HepG2 (cell line): ENCODE results near the gene HTR6. TPM values are rescaled to one million over a fixed set of nuclear protein-coding genes. Genes with fewer than 3 reads are reported as not detected.

Experiments used
- ATAC-seq: fragments of 200-7000 bp; cut with Tn5 transposase; 3 replicates; pipeline ENCODE4 v1.9.1; 2020; ENCODE audit warnings: mild to moderate bottlenecking, moderate library complexity
- BruUV-seq: library from RNA; stranded (reverse); fragments of 400-500 nt; replicated peaks from 2 replicates; lab custom pipeline; 2021; lab: Mats Ljungman, UMichigan
- CTCF ChIA-PET: fragments of 300-600 bp; formaldehyde crosslinking; extraction: SDS; loops from one replicate; lab custom pipeline; 2021; ENCODE audit warnings: low total read pairs, inconsistent platforms, low intra/inter-chr PET ratio; lab: Yijun Ruan, JAX
- POLR2A ChIA-PET: fragments of 350-600 bp; sonication (Branson Sonifier 250); formaldehyde crosslinking; loops from one replicate; lab custom pipeline; 2020; ENCODE audit warnings: antibody characterized with exemption, inconsistent platforms; lab: Yijun Ruan, JAX
- DNase-seq: peaks from one replicate; pipeline ENCODE4 v3.0.0-alpha.2; 2015; ENCODE audit warnings: low spot score
- FAIRE-seq: peaks from 3 replicates; lab custom pipeline; 2011; peaks lifted over from hg19 to GRCh38; lab: Jason Lieb, UNC
- H2AFZ ChIP-seq: one replicate; pipeline ENCODE4 v1.6.1; 2011; ENCODE audit warnings: low read length, inconsistent platforms
- H3K27ac ChIP-seq: fragments of 300-600 bp; 3 replicates; pipeline ENCODE4 v1.8.0; 2011; ENCODE audit warnings: mixed run types, mild to moderate bottlenecking, mixed read lengths, low read length, inconsistent platforms; ENCODE audit not compliant: insufficient read depth; ENCODE audit errors: extremely low read length
- H3K27me3 ChIP-seq, 2 experiments: fragments of 200-600 bp in 1 of 2; 2 replicates in 1 of 2; 3 replicates in 1 of 2; pipeline versions ENCODE4 v1.6.0 to v1.8.0; 2011; ENCODE audit warnings: low read length in 2 of 2, mild to moderate bottlenecking in 2 of 2, moderate library complexity in 2 of 2, inconsistent platforms in 1 of 2; ENCODE audit not compliant: insufficient read depth in 2 of 2, control insufficient read depth in 1 of 2
- H3K36me3 ChIP-seq, 2 experiments: fragments of 200-600 bp in 1 of 2; replicated peaks in 1 of 2; 2 replicates in 1 of 2; 3 replicates in 1 of 2; pipeline versions ENCODE4 v1.5.1 to v1.8.0; 2011; ENCODE audit warnings: low read length in 2 of 2, inconsistent platforms in 1 of 2; ENCODE audit not compliant: insufficient read depth in 2 of 2, control insufficient read depth in 1 of 2
- H3K4me1 ChIP-seq: 2 replicates; pipeline ENCODE4 v1.5.1; 2012; ENCODE audit warnings: low read length, inconsistent platforms; ENCODE audit not compliant: insufficient read depth
- H3K4me2 ChIP-seq: 2 replicates; pipeline ENCODE4 v1.6.0; 2011; ENCODE audit warnings: low read depth, low read length, inconsistent platforms
- H3K4me3 ChIP-seq, 3 experiments: fragments of 200-600 bp in 1 of 3; sonication (generic), shearing (Covaris generic) in 1 of 3; replicated peaks in 1 of 3; 2 replicates each; pipeline ENCODE4 v1.5.1; 2011 to 2016; ENCODE audit warnings: low read length in 3 of 3, inconsistent platforms in 2 of 3, low read depth in 2 of 3, mild to moderate bottlenecking in 2 of 3, control low read depth in 1 of 3, mixed read lengths in 1 of 3; ENCODE audit not compliant: insufficient read depth in 1 of 3
- H3K79me2 ChIP-seq: one replicate; pipeline ENCODE4 v1.6.1; 2011; ENCODE audit warnings: low read length, inconsistent platforms; ENCODE audit not compliant: insufficient read depth
- H3K9ac ChIP-seq: 2 replicates; pipeline ENCODE4 v1.6.0; 2011; ENCODE audit warnings: mild to moderate bottlenecking, low read depth, low read length, inconsistent platforms; ENCODE audit not compliant: insufficient read depth
- H3K9me3 ChIP-seq: 2 replicates; pipeline ENCODE4 v1.5.1; 2012; ENCODE audit warnings: mild to moderate bottlenecking, low read length
- H4K20me1 ChIP-seq: 2 replicates; pipeline ENCODE4 v1.6.0; 2011; ENCODE audit warnings: inconsistent platforms, mild to moderate bottlenecking, low read length, moderate library complexity; ENCODE audit not compliant: insufficient read depth
- BRD4 ChIP-seq: sonication (generic); formaldehyde crosslinking; IDR thresholded peaks from 2 replicates; pipeline ENCODE4 v1.4.0; 2020; ENCODE audit warnings: missing genetic modification reagents
- ELF1 ChIP-seq: sonication (generic); formaldehyde crosslinking; IDR thresholded peaks from 2 replicates; pipeline ENCODE4 v1.4.0; 2020; ENCODE audit warnings: missing genetic modification reagents
- ESRRA ChIP-seq: sonication (generic); formaldehyde crosslinking; IDR thresholded peaks from 2 replicates; pipeline ENCODE4 v1.5.1; 2020; ENCODE audit warnings: mild to moderate bottlenecking, low read depth, missing genetic modification reagents
- HOXD1 ChIP-seq: sonication (generic); formaldehyde crosslinking; IDR thresholded peaks from 2 replicates; pipeline ENCODE4 v1.5.0; 2020; ENCODE audit warnings: missing genetic modification reagents
- MEIS2 ChIP-seq: sonication (generic); formaldehyde crosslinking; IDR thresholded peaks from 2 replicates; pipeline ENCODE4 v1.9.0; 2021; ENCODE audit warnings: mild to moderate bottlenecking, missing genetic modification reagents
- NFYC ChIP-seq: IDR thresholded peaks from 2 replicates; pipeline ENCODE4 v1.6.1; 2016; ENCODE audit warnings: missing genetic modification reagents, missing compliant biosample characterization
- PHF21A ChIP-seq: sonication (generic); formaldehyde crosslinking; IDR thresholded peaks from 2 replicates; pipeline ENCODE4 v1.5.0; 2020; ENCODE audit warnings: mild to moderate bottlenecking, missing genetic modification reagents
- RXRA ChIP-seq: sonication (generic); formaldehyde crosslinking; IDR thresholded peaks from 2 replicates; pipeline ENCODE4 v1.5.1; 2020; ENCODE audit warnings: missing genetic modification reagents
- SALL1 ChIP-seq: sonication (generic); formaldehyde crosslinking; IDR thresholded peaks from 2 replicates; pipeline ENCODE4 v1.8.0; 2022; ENCODE audit warnings: mild to moderate bottlenecking, missing genetic modification reagents
- SMC3 ChIP-seq: IDR thresholded peaks from 2 replicates; pipeline ENCODE4 v1.6.1; 2011; ENCODE audit warnings: low read length, improper control_type of control experiment
- SP4 ChIP-seq: sonication (generic); formaldehyde crosslinking; IDR thresholded peaks from 2 replicates; pipeline ENCODE4 v1.8.1; 2023; ENCODE audit warnings: mild to moderate bottlenecking, missing genetic modification reagents
- U2AF1 ChIP-seq: fragments of 200-400 bp; formaldehyde crosslinking; optimal IDR thresholded peaks from 2 replicates; pipeline ENCODE3; 2017; ENCODE audit warnings: mild to moderate bottlenecking, low read depth, low read length
- ZNF337 ChIP-seq: sonication (generic); formaldehyde crosslinking; IDR thresholded peaks from 2 replicates; pipeline ENCODE4 v1.5.1; 2020; ENCODE audit warnings: missing genetic modification reagents, low read depth, mild to moderate bottlenecking, borderline replicate concordance
- ZNF713 ChIP-seq: sonication (generic); formaldehyde crosslinking; IDR thresholded peaks from 2 replicates; pipeline ENCODE4 v1.4.0; 2020; ENCODE audit warnings: mild to moderate bottlenecking, missing genetic modification reagents
- ZNF841 ChIP-seq: sonication (generic); formaldehyde crosslinking; IDR thresholded peaks from 2 replicates; pipeline ENCODE4 v1.8.1; 2023; ENCODE audit warnings: missing genetic modification reagents, borderline replicate concordance
- WGBS: methylation state at CpG from one replicate; pipeline ENCODE4 v1.1.6; 2017; ENCODE audit warnings: low lambda C conversion rate; 5-methylcytosine and 5-hydroxymethylcytosine counted together
- in situ Hi-C: cut with HindIII; loops from 2 replicates; pipeline ENCODE4 v1.10.0; 2017; ENCODE audit warnings: low pct_unique_long_range_greater_than_20kb; ENCODE audit not compliant: extremely low pct_ligation_motif_present
- intact Hi-C: fragments of 100-400 bp; cut with micrococcal nuclease; formaldehyde crosslinking; loops from one replicate; pipeline ENCODE4 v1.10.0; 2022; ENCODE audit not compliant: unreplicated experiment
- polyA plus RNA-seq, 8 experiments: library from polyadenylated mRNA; depleted of rRNA in 3 of 8; stranded (reverse) in 7 of 8; unstranded in 1 of 8; fragments of >200 nt; fragmentation: Illumina TruSeq in 4 of 8; extraction: Trizol in 4 of 8; gene quantifications; 2 replicates each; pipeline versions ENCODE4 v1.2.1 to v1.2.3, GENCODE V29; 2011 to 2016; ENCODE audit warnings: low read depth in 4 of 8, missing spikeins in 1 of 8, mixed read lengths in 1 of 8; ENCODE audit not compliant: insufficient read depth in 1 of 8
- total RNA-seq, 5 experiments: library from RNA; depleted of rRNA; stranded (reverse); fragments of >200 nt; fragmentation: Illumina TruSeq; extraction: Trizol; gene quantifications; 2 replicates each; pipeline ENCODE4 v1.2.3, GENCODE V29; 2016; ENCODE audit warnings: low read depth in 1 of 5
- TF ChIP-seq, protein P1 (sequence below): sonication (generic); formaldehyde crosslinking; IDR thresholded peaks from 2 replicates; pipeline ENCODE4 v1.8.1; 2023; ENCODE audit warnings: mild to moderate bottlenecking, inconsistent platforms, moderate library complexity, missing genetic modification reagents, borderline replicate concordance

Gene HTR6
- total and polyA plus RNA-seq, 2 of the 13 experiments (the other 11 are each of a cell fraction or from before 2014, with no cell fraction given) = 0.04 TPM; not detected in 1

DNA sequence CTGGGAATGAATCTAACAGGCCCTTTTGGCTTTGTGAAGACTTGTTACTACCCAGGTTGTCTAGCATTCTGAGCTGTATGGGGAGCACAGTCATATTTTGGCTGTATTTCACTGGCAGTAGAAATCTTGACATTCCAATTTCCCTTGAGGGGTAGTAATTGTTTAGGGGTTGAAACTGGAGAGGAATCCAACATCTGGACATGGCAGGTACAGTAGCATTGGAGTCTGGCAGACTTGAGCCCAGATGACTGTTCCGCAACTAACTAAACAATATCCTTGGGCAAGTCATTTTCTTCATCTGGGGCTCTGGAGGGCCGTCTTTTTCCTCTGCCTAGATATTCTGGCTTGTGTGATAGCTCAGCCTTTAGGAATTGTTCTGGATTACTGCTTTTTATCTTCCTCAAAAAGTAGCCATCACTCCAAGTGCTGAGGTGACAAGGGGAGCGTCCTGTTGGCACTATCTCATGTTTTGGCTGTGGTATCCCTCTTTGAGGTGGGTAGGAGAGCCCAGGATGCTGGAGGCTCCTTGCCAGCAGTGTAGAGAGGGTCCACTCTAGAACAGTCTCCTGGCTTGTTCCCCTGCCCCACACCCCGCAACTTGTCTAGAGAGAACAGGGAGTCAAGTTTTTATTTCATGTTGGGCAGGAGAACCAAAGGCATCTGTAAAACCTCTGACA is 43.3 kb upstream of the HTR6 start:
- no peaks in the 10 kb centered on the region for H3K27me3 ChIP-seq
- WGBS = 100% methylated on average over 4 of the region's 4 CpGs
- H3K9ac ChIP-seq = no peak overlapping the region
- H3K4me2 ChIP-seq = no peak overlapping the region
- intact Hi-C loops = no loop called here
- H3K4me3 ChIP-seq = no peak overlapping the region
- H4K20me1 ChIP-seq = no peaks in the 10 kb centered on the region; the same call in 1 of the 2 replicates
- H3K4me1 ChIP-seq = peaks cover 56% of the 10 kb centered on the region
- ATAC-seq (no peak), FAIRE-seq (no peak), DNase-seq (no peak)
- peaks cover 10% of the 10 kb centered on the region for H3K79me2 ChIP-seq
- H3K36me3 ChIP-seq = peaks cover 7 to 14% of the 10 kb centered on the region in 2 experiments; a peak in 4 of 5 replicates
- no peak overlapping the region for H2AFZ ChIP-seq
- TF ChIP-seq, protein P1, sequence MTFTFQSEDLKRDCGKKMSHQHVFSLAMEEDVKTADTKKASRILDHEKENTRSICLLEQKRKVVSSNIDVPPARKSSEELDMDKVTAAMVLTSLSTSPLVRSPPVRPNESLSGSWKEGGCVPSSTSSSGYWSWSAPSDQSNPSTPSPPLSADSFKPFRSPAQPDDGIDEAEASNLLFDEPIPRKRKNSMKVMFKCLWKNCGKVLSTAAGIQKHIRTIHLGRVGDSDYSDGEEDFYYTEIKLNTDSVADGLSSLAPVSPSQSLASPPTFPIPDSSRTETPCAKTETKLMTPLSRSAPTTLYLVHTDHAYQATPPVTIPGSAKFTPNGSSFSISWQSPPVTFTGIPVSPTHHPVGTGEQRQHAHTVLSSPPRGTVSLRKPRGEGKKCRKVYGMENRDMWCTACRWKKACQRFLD (CRISPR knock-in tag) = no peak
- TF ChIP-seq BRD4 (CRISPR knock-in tag) = no peak
- no peak for TF ChIP-seq ESRRA
- no peak for TF ChIP-seq PHF21A (CRISPR knock-in tag)
- TF ChIP-seq SALL1 = no peak
- no peak for TF ChIP-seq HOXD1
- TF ChIP-seq MEIS2 (CRISPR knock-in tag) = no peak
- no peak for TF ChIP-seq ZNF841 (CRISPR knock-in tag)
- no peak for TF ChIP-seq RXRA (CRISPR knock-in tag)
- no peak for TF ChIP-seq NFYC (CRISPR knock-in tag)
- no peak for TF ChIP-seq U2AF1
- no peak for TF ChIP-seq ELF1 (CRISPR knock-in tag)
- no peak for TF ChIP-seq SP4
- no peak for TF ChIP-seq SMC3
- no peak for TF ChIP-seq ZNF337 (CRISPR knock-in tag)
- TF ChIP-seq ZNF713 = no peak
- ChIA-PET CTCF (no interaction called here), POLR2A (no interaction called here)
- no peaks in the 10 kb centered on the region for H3K9me3 ChIP-seq
- no peak overlapping the region for H3K27ac ChIP-seq
- BruUV-seq = no TSS peak
- in situ Hi-C loops = no loop called here
